ENCODE results near the gene RAB24.

- no peak for TF ChIP-seq EZH2 (IDR thresholded peaks at IDR 0.05; ENCODE audit: low read length, missing control alignments)
- TF ChIP-seq, protein P1, sequence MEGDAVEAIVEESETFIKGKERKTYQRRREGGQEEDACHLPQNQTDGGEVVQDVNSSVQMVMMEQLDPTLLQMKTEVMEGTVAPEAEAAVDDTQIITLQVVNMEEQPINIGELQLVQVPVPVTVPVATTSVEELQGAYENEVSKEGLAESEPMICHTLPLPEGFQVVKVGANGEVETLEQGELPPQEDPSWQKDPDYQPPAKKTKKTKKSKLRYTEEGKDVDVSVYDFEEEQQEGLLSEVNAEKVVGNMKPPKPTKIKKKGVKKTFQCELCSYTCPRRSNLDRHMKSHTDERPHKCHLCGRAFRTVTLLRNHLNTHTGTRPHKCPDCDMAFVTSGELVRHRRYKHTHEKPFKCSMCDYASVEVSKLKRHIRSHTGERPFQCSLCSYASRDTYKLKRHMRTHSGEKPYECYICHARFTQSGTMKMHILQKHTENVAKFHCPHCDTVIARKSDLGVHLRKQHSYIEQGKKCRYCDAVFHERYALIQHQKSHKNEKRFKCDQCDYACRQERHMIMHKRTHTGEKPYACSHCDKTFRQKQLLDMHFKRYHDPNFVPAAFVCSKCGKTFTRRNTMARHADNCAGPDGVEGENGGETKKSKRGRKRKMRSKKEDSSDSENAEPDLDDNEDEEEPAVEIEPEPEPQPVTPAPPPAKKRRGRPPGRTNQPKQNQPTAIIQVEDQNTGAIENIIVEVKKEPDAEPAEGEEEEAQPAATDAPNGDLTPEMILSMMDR (conservative IDR thresholded peaks at IDR 0.05 in 1 of 2, IDR thresholded peaks at IDR 0.05 in 1 of 2; ENCODE audit: low read depth in 1 of 2, low read length in 2 of 2): no peak
Observed at GRCh38 chr5:177312649-177313181, 9.2 kb upstream of the RAB24 start.
